Measurements from ENCODE around the gene ANKRD12.

The ANKRD12 gene

GRCh38 chr18:9217743-9218451 is 81.3 kb downstream of the ANKRD12 start:
- TF ChIP-seq CTCF (conservative IDR thresholded peaks at IDR 0.05; ENCODE audit: low read depth, low read length), result no peak
- H3K4me3 ChIP-seq (ENCODE audit: low read length), result no peak overlapping the region
- DNase-seq (ENCODE audit: low read depth), result no peak

DNA sequence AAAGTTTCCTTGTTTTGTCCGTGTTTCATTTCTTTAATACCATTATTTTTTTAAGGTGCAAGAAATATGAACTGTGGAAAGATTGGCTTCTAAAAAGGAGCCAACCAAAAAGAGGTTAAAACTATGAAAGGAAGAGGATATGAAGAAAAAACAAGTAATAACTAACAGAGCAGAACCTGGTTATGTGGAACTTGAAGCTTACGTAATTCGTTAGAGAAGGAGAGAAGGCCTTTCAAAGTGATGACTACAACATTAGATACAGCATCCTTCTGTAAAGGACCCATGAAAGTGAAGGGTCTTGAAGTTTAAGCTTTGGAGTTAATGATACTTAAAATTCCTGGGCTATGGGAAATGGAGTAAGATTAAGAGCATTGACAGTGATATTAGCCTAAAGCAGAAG is 84.5 kb downstream of the ANKRD12 start:
- DNase-seq (ENCODE audit: low read depth), result no peak
- no peak overlapping the region for H3K4me3 ChIP-seq (ENCODE audit: low read length)
- no peak for TF ChIP-seq CTCF (conservative IDR thresholded peaks at IDR 0.05; ENCODE audit: low read depth, low read length)

- H3K4me3 ChIP-seq (ENCODE audit: low read length), result no peak overlapping the region
- DNase-seq (ENCODE audit: low read depth), result no peak
- TF ChIP-seq CTCF (conservative IDR thresholded peaks at IDR 0.05; ENCODE audit: low read depth, low read length), result no peak
Observed at GRCh38 chr18:9221661-9222060, 85.1 kb downstream of the ANKRD12 start.

DNA sequence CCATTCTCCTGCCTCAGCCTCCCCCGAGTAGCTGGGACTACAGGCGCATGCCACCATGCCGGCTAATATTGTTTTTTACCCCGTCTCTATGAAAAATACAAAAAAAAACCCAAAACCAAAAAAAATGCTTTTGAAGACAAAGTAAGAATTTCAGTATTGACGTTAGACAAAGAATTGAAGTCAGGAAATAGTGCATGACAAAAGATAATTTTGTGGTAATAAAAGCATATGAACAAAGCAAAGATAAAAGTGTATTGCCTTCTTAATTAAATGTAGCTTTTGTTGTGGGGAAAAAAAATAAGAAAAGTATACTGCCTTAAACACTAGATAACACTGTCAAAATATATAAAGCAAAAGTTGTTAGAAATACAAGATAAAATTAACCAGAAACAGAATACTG is 86.8 kb downstream of the ANKRD12 start:
- no peak for DNase-seq (ENCODE audit: low read depth)
- no peak for TF ChIP-seq CTCF (conservative IDR thresholded peaks at IDR 0.05; ENCODE audit: low read depth, low read length)
- no peak overlapping the region for H3K4me3 ChIP-seq (ENCODE audit: low read length)

DNA sequence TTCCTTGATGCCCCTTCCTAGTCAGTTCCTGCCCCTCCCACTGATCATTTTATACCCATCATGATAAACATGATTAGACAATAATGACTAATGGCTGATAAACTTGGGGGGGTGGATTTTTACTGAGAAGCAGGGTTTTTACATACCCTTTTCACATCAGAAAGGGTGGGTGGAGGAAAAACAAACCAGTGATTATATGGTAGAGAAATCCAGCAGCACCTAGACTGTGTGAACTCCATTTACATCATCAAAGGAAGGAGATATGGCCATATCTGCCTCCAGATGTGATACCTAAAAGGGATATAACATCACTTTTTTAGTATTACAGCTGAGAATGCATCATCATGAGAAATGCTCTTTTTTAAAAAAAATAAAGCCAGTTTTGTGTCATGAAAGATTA is 89.9 kb downstream of the ANKRD12 start:
- no peak for TF ChIP-seq CTCF (conservative IDR thresholded peaks at IDR 0.05; ENCODE audit: low read depth, low read length)
- no peak overlapping the region for H3K4me3 ChIP-seq (ENCODE audit: low read length)
- no peak for DNase-seq (ENCODE audit: low read depth)

- no peak overlapping the region for H3K4me3 ChIP-seq (ENCODE audit: low read length)
- TF ChIP-seq CTCF (conservative IDR thresholded peaks at IDR 0.05; ENCODE audit: low read depth, low read length), result no peak
- no peak for DNase-seq (ENCODE audit: low read depth)
Observed at GRCh38 chr18:9231852-9232486, 95.4 kb downstream of the ANKRD12 start.

DNA sequence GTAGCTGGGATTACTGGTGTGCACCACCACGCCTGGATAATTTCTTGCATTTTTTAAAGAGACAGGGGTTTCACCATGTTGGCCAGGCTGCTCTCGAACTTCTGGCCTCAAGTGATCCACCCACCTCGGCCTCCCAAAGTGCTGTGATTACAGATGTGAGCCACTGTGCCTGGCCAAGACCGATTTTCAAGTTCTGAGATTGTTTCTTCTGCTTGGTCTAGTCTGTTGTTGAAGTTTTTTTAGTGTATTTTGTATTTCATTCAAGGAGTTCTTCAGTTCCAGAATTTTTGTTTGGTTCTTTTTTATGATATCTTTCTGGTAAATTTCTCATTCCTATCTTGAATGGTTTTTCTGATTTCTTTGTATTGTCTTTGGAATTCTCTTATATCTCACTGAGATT is 96.4 kb downstream of the ANKRD12 start:
- H3K4me3 ChIP-seq (ENCODE audit: low read length), result no peak overlapping the region
- no peak for DNase-seq (ENCODE audit: low read depth)
- no peak for TF ChIP-seq CTCF (conservative IDR thresholded peaks at IDR 0.05; ENCODE audit: low read depth, low read length)

Data from retinal pigment epithelial cell (primary cell).